ENCODE data around the gene TRIM65. TPM values are rescaled to one million over a fixed set of nuclear protein-coding genes. Genes with fewer than 3 reads are reported as not detected.

TRIM65 gene
- total and polyA plus RNA-seq, 2 experiments from 2014 or later = 12.5 to 16.8 TPM

DNA sequence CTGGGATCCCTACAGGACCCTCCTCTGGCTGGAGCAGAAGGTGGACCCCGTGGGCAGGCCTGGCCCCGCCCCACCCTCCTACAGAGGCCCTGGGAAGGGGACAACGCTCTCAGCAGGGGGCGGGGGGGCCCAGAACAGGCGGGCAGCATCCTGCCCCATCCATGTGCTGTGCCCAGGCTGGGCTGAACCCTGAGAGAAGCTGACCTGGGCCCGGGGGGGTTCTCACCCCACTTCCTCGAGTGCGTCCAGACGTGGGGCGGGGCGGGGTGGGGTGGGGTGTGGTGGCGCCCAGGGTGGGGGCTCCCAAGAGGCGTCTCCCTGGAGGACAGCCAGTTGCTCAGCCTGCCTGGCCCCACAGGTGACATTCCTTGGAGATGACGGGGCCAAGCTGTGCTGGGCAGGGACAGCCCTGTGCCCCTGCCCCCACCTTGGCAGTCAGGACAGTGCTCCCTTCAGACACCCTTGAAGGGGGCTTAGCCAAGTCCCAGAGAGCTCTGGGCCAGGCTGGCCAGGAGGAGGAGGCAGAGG, 52.2 kb downstream of the TRIM65 start:
- H3K4me3 ChIP-seq = no peak overlapping the region
- TF ChIP-seq CTCF (IDR thresholded peaks at IDR 0.05; ENCODE audit: poor library complexity) (no peak), EZH2 (IDR thresholded peaks at IDR 0.05; ENCODE audit: borderline replicate concordance) (no peak), EZH2phosphoT487 (IDR thresholded peaks at IDR 0.05; ENCODE audit: low read depth, severe bottlenecking, unreplicated experiment) (no peak)
- no peaks in the 10 kb centered on the region for H3K9me3 ChIP-seq (ENCODE audit: low read depth)
- H3K4me1 ChIP-seq (ENCODE audit: insufficient read depth) = peaks cover 22% of the 10 kb centered on the region
- H4K20me1 ChIP-seq (ENCODE audit: insufficient read depth, poor library complexity, severe bottlenecking) = no peaks in the 10 kb centered on the region
- H3K79me2 ChIP-seq = no peaks in the 10 kb centered on the region
- peak overlapping the region; percentile 90 for H3K27ac ChIP-seq
- H3K9me2 ChIP-seq (replicated peaks; ENCODE audit: insufficient read depth) = no peaks in the 10 kb centered on the region
- no peaks in the 10 kb centered on the region for H3K27me3 ChIP-seq
- H2AFZ ChIP-seq = no peak overlapping the region
- peak; percentile 78 for DNase-seq (ENCODE audit: low spot score)
- no peaks in the 10 kb centered on the region for H3K36me3 ChIP-seq (replicated peaks; ENCODE audit: insufficient read depth, low read depth)
- WGBS (ENCODE audit: low lambda C conversion rate, missing lambda C conversion rate) = 68% methylated on average over 13 of the region's 14 CpGs
- H3K4me2 ChIP-seq = peak overlapping the region; percentile 41

DNA sequence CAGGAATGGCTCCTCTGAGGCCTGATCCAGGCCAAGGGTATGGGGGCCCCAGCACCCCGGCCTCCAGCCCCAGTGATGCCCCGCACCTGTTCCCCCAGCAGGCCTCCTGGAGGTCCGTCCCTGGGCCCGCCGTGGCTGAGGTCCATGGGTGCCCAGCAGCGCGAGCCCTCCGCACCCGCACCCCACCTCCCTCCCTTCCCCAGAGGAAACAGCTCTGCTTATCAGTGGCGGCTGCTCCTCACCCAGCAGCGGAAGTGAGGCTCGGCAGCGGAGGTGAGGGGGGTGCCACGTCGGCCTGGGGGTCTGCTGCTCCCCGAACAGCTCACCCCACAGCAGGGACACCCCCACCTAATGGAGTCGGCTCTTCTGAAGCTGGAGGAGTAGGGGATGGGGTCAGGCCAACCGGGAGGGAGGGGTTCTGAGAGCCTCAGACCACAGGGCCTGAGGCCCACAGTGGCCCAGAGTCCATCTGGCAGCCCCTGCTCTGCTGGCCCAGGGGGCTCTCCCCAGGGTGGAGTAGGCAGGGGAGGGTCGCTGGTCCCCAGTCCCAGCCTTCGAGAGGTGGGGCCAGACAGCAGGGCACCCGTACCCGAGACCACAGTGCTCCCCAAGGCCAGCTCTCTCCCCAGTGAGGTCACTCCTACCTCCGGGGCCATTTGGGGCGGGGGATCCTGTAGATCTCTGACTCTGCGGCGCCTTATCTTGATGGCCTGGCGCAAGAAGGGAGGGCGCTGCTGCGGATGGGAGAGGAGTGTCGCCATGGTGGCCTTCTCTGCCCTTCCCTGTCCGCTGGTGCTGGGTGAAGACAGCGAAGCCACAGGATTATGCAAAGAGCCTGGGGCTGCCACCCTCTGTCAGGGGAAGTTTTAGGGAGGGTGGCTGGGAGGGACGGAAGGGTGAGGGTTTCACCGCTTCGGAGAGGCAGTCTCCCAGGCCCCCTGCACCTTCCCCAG, 52.9 kb downstream of the TRIM65 start, which contains the start of gene UNC13D:
Gene UNC13D (minus strand): TSS at position 828 of the 953 bp plus-strand sequence. CDS start 67 bp downstream, at position 761.
- H3K9me3 ChIP-seq (ENCODE audit: low read depth) = no peaks in the 10 kb centered on the region
- H4K20me1 ChIP-seq (ENCODE audit: insufficient read depth, poor library complexity, severe bottlenecking) = no peaks in the 10 kb centered on the region
- peak within 1 kb of the TSS; percentile 41 for H3K4me2 ChIP-seq
- H3K4me3 ChIP-seq = no peak within 1 kb of the TSS
- no peaks in the 10 kb centered on the region for H3K9me2 ChIP-seq (replicated peaks; ENCODE audit: insufficient read depth)
- H3K4me1 ChIP-seq (ENCODE audit: insufficient read depth) = peaks cover 22% of the 10 kb centered on the region
- no peaks in the 10 kb centered on the region for H3K36me3 ChIP-seq (replicated peaks; ENCODE audit: insufficient read depth, low read depth)
- H3K27ac ChIP-seq = peak within 1 kb of the TSS; percentile 90
- H3K79me2 ChIP-seq = no peaks in the 10 kb centered on the region
- H2AFZ ChIP-seq = no peak within 1 kb of the TSS
- H3K27me3 ChIP-seq = no peaks in the 10 kb centered on the region
- no peak for TF ChIP-seq CTCF (IDR thresholded peaks at IDR 0.05; ENCODE audit: poor library complexity)
- DNase-seq (ENCODE audit: low spot score) = no peak
- WGBS (ENCODE audit: low lambda C conversion rate, missing lambda C conversion rate) = 82% methylated on average over 25 of the region's 35 CpGs

DNA sequence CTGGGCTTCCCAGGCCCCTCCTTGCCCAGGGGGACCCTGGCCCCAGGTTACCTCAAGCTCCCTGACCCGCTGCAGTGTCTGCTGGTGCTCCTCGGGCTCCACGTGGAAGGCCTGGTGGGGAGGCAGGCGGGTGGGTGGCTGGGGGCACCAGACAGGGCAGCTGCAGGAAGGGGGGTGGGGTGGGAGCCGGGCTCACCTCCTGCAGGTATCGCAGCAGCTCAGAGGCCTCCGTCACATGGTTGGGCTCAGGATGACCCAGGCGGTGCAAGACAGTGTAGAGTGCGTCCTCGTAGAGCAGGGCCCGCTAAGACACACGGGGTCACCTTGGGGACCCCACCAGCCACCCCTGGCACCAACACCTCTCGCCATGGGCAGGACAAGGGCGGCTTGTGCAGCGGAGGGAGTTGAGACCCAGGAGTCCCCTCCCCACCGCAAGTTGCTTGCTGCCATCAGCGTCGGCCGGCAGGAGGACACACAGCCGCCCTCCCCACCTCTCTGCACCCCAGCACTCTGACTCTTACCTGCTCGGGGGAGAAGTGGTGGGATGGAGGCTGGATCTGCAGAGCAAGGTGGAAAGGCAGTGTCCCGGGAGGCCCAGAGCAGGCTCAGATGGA, 53.7 kb downstream of the TRIM65 start:
- no peaks in the 10 kb centered on the region for H4K20me1 ChIP-seq (ENCODE audit: insufficient read depth, poor library complexity, severe bottlenecking)
- H2AFZ ChIP-seq = no peak overlapping the region
- H3K27me3 ChIP-seq = no peaks in the 10 kb centered on the region
- no peaks in the 10 kb centered on the region for H3K9me2 ChIP-seq (replicated peaks; ENCODE audit: insufficient read depth)
- H3K4me2 ChIP-seq = no peak overlapping the region
- no peak for TF ChIP-seq EZH2 (IDR thresholded peaks at IDR 0.05; ENCODE audit: borderline replicate concordance)
- no peak for TF ChIP-seq CTCF (IDR thresholded peaks at IDR 0.05; ENCODE audit: poor library complexity)
- TF ChIP-seq EZH2phosphoT487 (IDR thresholded peaks at IDR 0.05; ENCODE audit: low read depth, severe bottlenecking, unreplicated experiment) = no peak
- peaks cover 22% of the 10 kb centered on the region for H3K4me1 ChIP-seq (ENCODE audit: insufficient read depth)
- 89% methylated on average over 20 of the region's 22 CpGs for WGBS (ENCODE audit: low lambda C conversion rate, missing lambda C conversion rate)
- H3K4me3 ChIP-seq = no peak overlapping the region
- H3K9me3 ChIP-seq (ENCODE audit: low read depth) = no peaks in the 10 kb centered on the region
- no peak overlapping the region for H3K27ac ChIP-seq
- no peaks in the 10 kb centered on the region for H3K79me2 ChIP-seq
- H3K36me3 ChIP-seq (replicated peaks; ENCODE audit: insufficient read depth, low read depth) = no peaks in the 10 kb centered on the region
- DNase-seq (ENCODE audit: low spot score) = no peak

Measured in hepatocyte (in vitro differentiated cells).